ENCODE results near the gene TPRG1.
A peak's percentile ranks its signal among the peaks of the same experiment; 100 is the strongest.

Gene TPRG1

DNA sequence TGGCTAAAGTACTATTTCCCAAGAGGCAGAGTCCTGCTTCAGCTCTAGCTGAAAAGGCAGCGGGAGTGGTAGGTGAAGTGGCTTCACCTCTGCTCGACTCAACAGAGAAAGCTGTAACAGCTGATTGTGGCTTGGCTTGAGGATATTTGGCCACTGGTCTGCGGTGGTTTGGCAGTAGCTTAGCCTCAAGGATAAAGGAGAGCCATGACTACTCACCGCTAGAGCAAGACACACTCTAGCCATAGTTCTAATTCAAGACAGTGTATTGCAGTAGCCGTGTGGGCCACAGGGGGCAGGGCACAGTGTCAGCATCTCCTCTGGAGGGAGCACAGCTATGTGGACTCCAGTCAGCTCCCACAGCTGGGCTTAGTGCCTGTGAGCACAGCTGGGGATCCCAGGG, 23.5 kb downstream of the TPRG1 start:
- DNase-seq (ENCODE audit: low read depth), result peak; percentile 4
- no peak overlapping the region for H3K4me3 ChIP-seq (ENCODE audit: control insufficient read depth, low read depth, low read length)
- TF ChIP-seq, protein P1, sequence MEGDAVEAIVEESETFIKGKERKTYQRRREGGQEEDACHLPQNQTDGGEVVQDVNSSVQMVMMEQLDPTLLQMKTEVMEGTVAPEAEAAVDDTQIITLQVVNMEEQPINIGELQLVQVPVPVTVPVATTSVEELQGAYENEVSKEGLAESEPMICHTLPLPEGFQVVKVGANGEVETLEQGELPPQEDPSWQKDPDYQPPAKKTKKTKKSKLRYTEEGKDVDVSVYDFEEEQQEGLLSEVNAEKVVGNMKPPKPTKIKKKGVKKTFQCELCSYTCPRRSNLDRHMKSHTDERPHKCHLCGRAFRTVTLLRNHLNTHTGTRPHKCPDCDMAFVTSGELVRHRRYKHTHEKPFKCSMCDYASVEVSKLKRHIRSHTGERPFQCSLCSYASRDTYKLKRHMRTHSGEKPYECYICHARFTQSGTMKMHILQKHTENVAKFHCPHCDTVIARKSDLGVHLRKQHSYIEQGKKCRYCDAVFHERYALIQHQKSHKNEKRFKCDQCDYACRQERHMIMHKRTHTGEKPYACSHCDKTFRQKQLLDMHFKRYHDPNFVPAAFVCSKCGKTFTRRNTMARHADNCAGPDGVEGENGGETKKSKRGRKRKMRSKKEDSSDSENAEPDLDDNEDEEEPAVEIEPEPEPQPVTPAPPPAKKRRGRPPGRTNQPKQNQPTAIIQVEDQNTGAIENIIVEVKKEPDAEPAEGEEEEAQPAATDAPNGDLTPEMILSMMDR (conservative IDR thresholded peaks at IDR 0.05; ENCODE audit: control insufficient read depth, insufficient read depth, low read depth, low read length), result peak; percentile 33

DNA sequence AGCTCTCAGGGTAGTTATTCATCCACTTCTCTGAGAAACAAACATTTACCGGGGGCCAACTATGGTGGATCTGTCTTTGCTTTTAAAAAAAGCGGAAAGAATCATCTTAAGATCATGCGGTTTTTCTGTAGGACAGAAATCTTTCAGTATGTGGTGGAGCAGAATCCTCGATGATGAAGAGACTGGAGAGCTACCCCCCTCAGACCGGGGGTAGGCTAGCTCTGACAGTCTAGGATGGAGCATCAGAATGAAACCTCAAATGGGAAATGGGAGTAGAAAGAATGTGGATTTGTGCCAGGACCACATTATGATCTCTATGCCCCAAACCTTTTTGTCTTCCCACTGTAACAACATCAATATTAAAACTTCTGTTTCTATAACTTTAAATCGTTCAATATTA, 30.3 kb downstream of the TPRG1 start:
- H3K4me3 ChIP-seq (ENCODE audit: control insufficient read depth, low read depth, low read length), result no peak overlapping the region
- TF ChIP-seq, protein P1 (conservative IDR thresholded peaks at IDR 0.05; ENCODE audit: control insufficient read depth, insufficient read depth, low read depth, low read length), result no peak
- no peak for DNase-seq (ENCODE audit: low read depth)

DNA sequence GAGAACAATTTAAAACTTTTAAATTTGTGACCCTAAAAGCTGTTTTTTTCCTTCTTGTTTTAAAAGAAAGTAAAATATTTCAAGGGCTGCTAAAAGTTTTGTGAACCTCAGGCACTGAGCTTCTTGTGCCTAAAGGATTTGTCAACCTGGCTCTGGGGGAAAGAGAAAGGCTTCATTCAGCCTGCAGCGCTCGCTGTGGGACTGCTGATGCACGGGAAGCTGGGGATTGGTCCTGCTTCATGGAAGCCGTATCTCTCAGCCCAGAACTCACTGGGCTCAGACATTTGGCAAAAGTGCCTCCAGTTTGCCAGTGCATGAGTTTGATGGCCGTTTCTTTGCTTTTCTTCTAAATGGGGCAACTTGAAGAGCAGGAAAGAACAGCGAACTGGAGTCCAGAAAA, 30.8 kb downstream of the TPRG1 start:
- TF ChIP-seq, protein P1 (conservative IDR thresholded peaks at IDR 0.05; ENCODE audit: control insufficient read depth, insufficient read depth, low read depth, low read length), result no peak
- H3K4me3 ChIP-seq (ENCODE audit: control insufficient read depth, low read depth, low read length), result no peak overlapping the region
- DNase-seq (ENCODE audit: low read depth), result no peak

DNA sequence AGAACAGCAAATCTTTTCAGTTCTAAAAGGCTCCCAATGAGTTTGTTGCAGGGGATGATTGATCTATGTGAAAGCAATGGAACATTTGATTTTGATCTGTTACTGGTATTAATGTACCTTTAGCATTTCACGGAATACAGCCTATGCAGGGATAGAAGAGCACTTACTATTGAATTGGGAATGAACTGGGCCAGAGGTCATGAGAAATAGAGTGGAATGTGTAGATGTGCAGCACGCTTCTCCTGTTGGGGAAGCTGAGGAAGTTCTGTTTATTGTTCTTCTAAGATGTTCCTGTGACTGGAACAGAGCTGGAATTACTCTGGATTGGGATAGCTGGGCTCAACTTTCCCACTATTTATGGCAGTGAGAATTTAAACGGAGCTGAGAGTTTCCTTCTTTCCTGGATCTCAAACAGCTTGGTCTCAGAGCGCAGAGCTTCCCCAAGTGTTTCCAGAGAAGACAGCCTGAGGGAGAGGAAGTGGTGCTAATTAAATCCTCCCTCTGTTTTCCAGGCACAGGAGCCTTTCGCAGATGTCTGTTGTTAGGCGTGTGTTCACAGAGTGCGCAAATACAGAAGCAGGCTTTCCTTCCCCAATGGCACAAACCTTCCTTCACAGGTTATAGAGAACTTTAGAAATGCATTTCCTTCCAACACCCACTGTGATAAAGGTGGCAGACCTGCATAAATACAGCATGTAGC, 32.5 kb downstream of the TPRG1 start:
- no peak for DNase-seq (ENCODE audit: low read depth)
- TF ChIP-seq, protein P1 (conservative IDR thresholded peaks at IDR 0.05; ENCODE audit: control insufficient read depth, insufficient read depth, low read depth, low read length), result no peak

DNA sequence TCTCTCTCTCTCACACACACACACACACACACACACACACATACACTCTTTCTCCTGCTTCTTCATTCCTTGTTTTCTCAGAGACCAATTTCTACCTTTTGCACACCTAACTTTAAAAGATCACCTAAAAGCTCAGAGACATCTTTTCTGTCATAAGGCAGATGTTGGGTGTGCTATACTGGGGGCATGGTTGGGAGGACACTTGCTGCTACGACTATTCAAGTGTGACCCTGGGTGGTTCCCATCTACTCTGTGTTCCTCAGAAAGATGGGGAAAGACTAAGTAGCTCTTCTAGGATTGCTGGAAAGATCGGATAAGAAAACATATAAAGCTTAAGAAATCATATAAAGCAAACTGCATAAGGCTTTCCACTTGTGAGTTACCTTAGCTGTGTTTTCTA, 33.2 kb downstream of the TPRG1 start:
- DNase-seq (ENCODE audit: low read depth), result no peak
- TF ChIP-seq, protein P1 (conservative IDR thresholded peaks at IDR 0.05; ENCODE audit: control insufficient read depth, insufficient read depth, low read depth, low read length), result no peak
- H3K4me3 ChIP-seq (ENCODE audit: control insufficient read depth, low read depth, low read length), result no peak overlapping the region

More for the DNA sequence above, 32.5 kb downstream of the TPRG1 start:
- no peak overlapping the region for H3K4me3 ChIP-seq (ENCODE audit: control insufficient read depth, low read depth, low read length)

DNA sequence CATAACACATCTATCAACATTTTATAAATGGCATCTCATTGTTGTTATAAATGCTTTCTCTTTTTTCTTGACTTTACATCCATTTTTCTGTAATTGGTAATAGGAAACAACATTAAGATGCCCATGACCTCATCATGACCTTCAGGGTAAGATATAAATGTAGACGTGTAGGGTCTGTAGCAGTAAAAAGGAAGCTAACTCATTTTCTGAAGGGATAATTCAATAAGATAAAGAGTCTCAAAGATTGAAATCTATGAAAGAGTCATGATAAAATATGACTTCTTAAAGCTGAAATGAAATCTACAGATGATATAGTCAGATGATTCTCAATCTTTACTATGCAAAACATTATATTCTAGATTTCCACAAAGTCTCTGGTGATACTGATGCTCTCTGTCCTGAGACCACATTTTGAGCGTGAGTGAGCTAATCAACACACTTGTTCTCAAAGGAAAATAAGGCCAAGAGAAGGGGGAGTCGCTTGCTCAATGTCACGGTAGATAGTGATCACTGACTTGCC, 38.5 kb downstream of the TPRG1 start:
- no peak for DNase-seq (ENCODE audit: low read depth)
- TF ChIP-seq, protein P1 (conservative IDR thresholded peaks at IDR 0.05; ENCODE audit: control insufficient read depth, insufficient read depth, low read depth, low read length), result no peak

More for the DNA sequence above, 38.5 kb downstream of the TPRG1 start:
- no peak overlapping the region for H3K4me3 ChIP-seq (ENCODE audit: control insufficient read depth, low read depth, low read length)

Measured in fibroblast of mammary gland (primary cell).